H9 (cell line): ENCODE results near the gene CTPS1. TPM values are rescaled to one million over a fixed set of nuclear protein-coding genes. Genes with fewer than 3 reads are reported as not detected.
A peak's percentile ranks its signal among the peaks of the same experiment; 100 is the strongest.

ENCODE experiments used
- DNase-seq: peaks from one replicate; pipeline ENCODE4 v3.0.0-alpha.2; 2017
- H2AFZ ChIP-seq: one replicate; pipeline ENCODE4 v1.6.1; 2013; ENCODE audit warnings: mild to moderate bottlenecking, low read length, control low read depth, moderate library complexity
- H2AK5ac ChIP-seq: 2 replicates; pipeline ENCODE4 v1.6.1; 2013; ENCODE audit warnings: low read length, control low read depth, mixed read lengths; ENCODE audit not compliant: insufficient read length
- H2BK120ac ChIP-seq: one replicate; pipeline ENCODE4 v1.6.1; 2013; ENCODE audit warnings: low read depth, mild to moderate bottlenecking, low read length, control low read depth, inconsistent platforms; ENCODE audit not compliant: poor library complexity, severe bottlenecking
- H2BK12ac ChIP-seq: 2 replicates; pipeline ENCODE4 v1.6.1; 2013; ENCODE audit warnings: low read length, control low read depth, mixed read lengths, low read depth; ENCODE audit not compliant: insufficient read length
- H2BK15ac ChIP-seq: 2 replicates; pipeline ENCODE4 v1.6.1; 2013; ENCODE audit warnings: low read depth, low read length, control low read depth
- H2BK20ac ChIP-seq: one replicate; pipeline ENCODE4 v1.6.1; 2013; ENCODE audit warnings: low read depth, mild to moderate bottlenecking, low read length, control low read depth, inconsistent platforms; ENCODE audit not compliant: poor library complexity, severe bottlenecking
- H2BK5ac ChIP-seq: 2 replicates; pipeline ENCODE4 v1.6.1; 2013; ENCODE audit warnings: low read length, control low read depth, mixed read lengths; ENCODE audit not compliant: insufficient read length
- H3K14ac ChIP-seq: 2 replicates; pipeline ENCODE4 v1.6.1; 2013; ENCODE audit warnings: low read length, control low read depth; ENCODE audit not compliant: insufficient read depth
- H3K18ac ChIP-seq: 2 replicates; pipeline ENCODE4 v1.6.1; 2013; ENCODE audit warnings: low read depth, mild to moderate bottlenecking, mixed read lengths, low read length, control low read depth; ENCODE audit not compliant: insufficient read length
- H3K23ac ChIP-seq: 2 replicates; pipeline ENCODE4 v1.6.1; 2013; ENCODE audit warnings: low read length, control low read depth, mixed read lengths, low read depth; ENCODE audit not compliant: insufficient read length
- H3K23me2 ChIP-seq: 2 replicates; pipeline ENCODE4 v1.6.1; 2013; ENCODE audit warnings: low read depth, mild to moderate bottlenecking, mixed read lengths, low read length, control low read depth; ENCODE audit not compliant: insufficient read length, poor library complexity, severe bottlenecking
- H3K27ac ChIP-seq: 2 replicates; pipeline ENCODE4 v1.5.1; 2013; ENCODE audit warnings: low read length, control low read depth, mixed read lengths, low read depth; ENCODE audit not compliant: insufficient read length
- H3K27me3 ChIP-seq: 2 replicates; pipeline ENCODE4 v1.6.1; 2013; ENCODE audit warnings: low read length, control low read depth, inconsistent platforms; ENCODE audit not compliant: insufficient read depth
- H3K4ac ChIP-seq: 2 replicates; pipeline ENCODE4 v1.6.1; 2013; ENCODE audit warnings: low read depth, mild to moderate bottlenecking, control low read depth, inconsistent platforms, low read length, moderate library complexity
- H3K4me1 ChIP-seq: 2 replicates; pipeline ENCODE4 v1.6.1; 2013; ENCODE audit warnings: low read length, control low read depth, inconsistent platforms; ENCODE audit not compliant: insufficient read depth
- H3K4me2 ChIP-seq: 2 replicates; pipeline ENCODE4 v1.6.1; 2013; ENCODE audit warnings: low read length, control low read depth, mixed read lengths; ENCODE audit not compliant: insufficient read length, insufficient read depth
- H3K56ac ChIP-seq: 2 replicates; pipeline ENCODE4 v1.6.1; 2013; ENCODE audit warnings: low read depth, mild to moderate bottlenecking, mixed read lengths, low read length, control low read depth; ENCODE audit not compliant: insufficient read length
- H3K79me1 ChIP-seq: 2 replicates; pipeline ENCODE4 v1.6.1; 2013; ENCODE audit warnings: low read depth, mild to moderate bottlenecking, moderate library complexity, low read length, control low read depth, inconsistent platforms; ENCODE audit not compliant: insufficient read depth, poor library complexity, severe bottlenecking
- H3K79me2 ChIP-seq: 2 replicates; pipeline ENCODE4 v1.6.1; 2013; ENCODE audit warnings: low read length, control low read depth, inconsistent platforms; ENCODE audit not compliant: insufficient read depth
- H3K9ac ChIP-seq: 2 replicates; pipeline ENCODE4 v1.6.1; 2013; ENCODE audit warnings: low read length, control low read depth, mixed read lengths; ENCODE audit not compliant: insufficient read length; ENCODE audit errors: extremely low read depth
- H3K9me3 ChIP-seq: one replicate; pipeline ENCODE4 v1.6.1; 2013; ENCODE audit warnings: low read depth, low read length, inconsistent platforms; ENCODE audit not compliant: control insufficient read depth
- H3T11ph ChIP-seq: one replicate; pipeline ENCODE4 v1.6.1; 2013; ENCODE audit warnings: mild to moderate bottlenecking, low read length, control low read depth, inconsistent platforms
- H4K20me1 ChIP-seq: one replicate; pipeline ENCODE4 v1.6.1; 2013; ENCODE audit not compliant: control insufficient read depth, insufficient read length, insufficient read depth
- H4K5ac ChIP-seq: 2 replicates; pipeline ENCODE4 v1.6.1; 2013; ENCODE audit warnings: low read depth, mild to moderate bottlenecking, mixed read lengths, low read length, control low read depth; ENCODE audit not compliant: insufficient read length
- H4K8ac ChIP-seq: replicated peaks from 2 replicates; pipeline ENCODE4 v1.6.1; 2013; ENCODE audit warnings: low read length, control low read depth, mixed read lengths, low read depth; ENCODE audit not compliant: insufficient read length
- H4K91ac ChIP-seq: 2 replicates; pipeline ENCODE4 v1.6.1; 2013; ENCODE audit warnings: low read depth, mild to moderate bottlenecking, moderate library complexity, mixed read lengths, low read length, control low read depth; ENCODE audit not compliant: insufficient read length
- H3K27ac Mint-ChIP-seq, 3 experiments: 2 replicates in 2 of 3; 3 replicates in 1 of 3; pipeline ENCODE4 v1.8.0; 2020 to 2021; ENCODE audit warnings: mixed read lengths in 3 of 3, mild to moderate bottlenecking in 1 of 3, moderate library complexity in 1 of 3
- H3K27me3 Mint-ChIP-seq: 2 replicates; pipeline ENCODE4 v1.8.0; 2021; ENCODE audit warnings: low read depth, mild to moderate bottlenecking, moderate library complexity, mixed read lengths
- H3K36me3 Mint-ChIP-seq, 3 experiments: 2 replicates in 2 of 3; 3 replicates in 1 of 3; pipeline ENCODE4 v1.8.0; 2020 to 2021; ENCODE audit warnings: low read depth in 3 of 3, mixed read lengths in 3 of 3; ENCODE audit not compliant: insufficient read depth in 1 of 3
- H3K4me1 Mint-ChIP-seq, 2 experiments: 2 replicates each; pipeline ENCODE4 v1.8.0; 2020; ENCODE audit warnings: mixed read lengths in 2 of 2
- H3K4me3 Mint-ChIP-seq, 2 experiments: 2 replicates in 1 of 2; 3 replicates in 1 of 2; pipeline ENCODE4 v1.8.0; 2020 to 2021; ENCODE audit warnings: mild to moderate bottlenecking in 2 of 2, mixed read lengths in 2 of 2, moderate library complexity in 1 of 2
- H3K9me3 Mint-ChIP-seq, 2 experiments: 2 replicates in 1 of 2; 3 replicates in 1 of 2; pipeline ENCODE4 v1.8.0; 2020; ENCODE audit warnings: mild to moderate bottlenecking in 2 of 2, mixed read lengths in 2 of 2, moderate library complexity in 1 of 2
- WGBS: extraction: QIAGEN DNeasy Blood & Tissue Kit; methylation state at CpG from one replicate; pipeline ENCODE4 v1.1.7; 2013; ENCODE audit warnings: missing lambda C conversion rate, low lambda C conversion rate, mixed read lengths; ENCODE audit not compliant: insufficient read length; ENCODE audit errors: extremely low coverage; 5-methylcytosine and 5-hydroxymethylcytosine counted together
- total RNA-seq: library from RNA; stranded (reverse); gene quantifications from 2 replicates; pipeline ENCODE4 v1.2.1, GENCODE V29; 2021
- TF ChIP-seq, protein P1 (sequence below): fragments of 200-600 bp; sonication (generic); conservative IDR thresholded peaks from 3 replicates; pipeline ENCODE4 v1.8.0; 2021; ENCODE audit warnings: antibody characterized with exemption, mild to moderate bottlenecking

Gene CTPS1
- total RNA-seq, 1 experiment from 2014 or later = 105 TPM

DNA sequence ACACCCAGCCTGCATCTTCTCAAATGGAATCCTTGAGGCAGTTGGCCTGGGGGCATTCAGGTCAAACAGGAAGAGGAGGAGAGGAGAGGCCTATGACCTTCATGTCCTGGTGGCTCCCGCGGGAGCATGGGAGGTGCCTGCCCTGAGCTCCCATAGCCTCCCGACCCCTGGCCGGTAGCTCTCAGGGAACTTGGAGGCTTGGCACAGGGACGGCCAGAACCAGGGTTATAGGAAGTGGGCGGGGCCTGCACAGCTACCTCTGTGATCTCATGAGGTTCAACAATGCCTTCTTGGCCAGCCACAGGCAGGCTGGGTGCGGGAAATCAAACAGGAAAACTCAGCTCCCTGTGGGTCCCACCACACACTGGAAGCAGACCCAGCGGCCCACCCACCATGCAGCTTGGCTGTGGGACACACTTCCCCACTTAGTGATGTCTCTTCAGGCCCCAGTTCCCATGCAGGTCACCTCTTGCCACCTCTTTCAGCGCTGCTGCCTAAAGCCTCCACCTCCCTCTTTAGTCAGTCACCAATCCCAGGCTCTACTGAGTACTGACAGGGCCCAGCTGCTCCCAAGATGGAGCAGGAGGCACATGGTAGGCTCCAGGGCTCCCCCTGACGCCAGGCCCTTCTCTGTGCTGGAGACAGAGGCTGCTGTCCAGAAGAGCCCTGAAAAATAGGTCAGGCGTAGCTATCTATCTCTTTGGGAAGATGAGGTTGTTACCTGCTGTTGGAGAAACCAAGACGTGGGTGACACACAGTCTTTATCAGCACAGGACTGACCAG lies 42.2 kb downstream of the CTPS1 start, which contains the start of gene SLFNL1:
Gene SLFNL1 (minus strand): TSS at position 200 of the 783 bp plus-strand sequence. CDS start 1,065 bp downstream, outside the sequence.
- Mint-ChIP-seq H3K4me3 (no peak within 1 kb of the TSS), H3K27me3 (peaks cover 23% of the 10 kb centered on the region), H3K36me3 (peaks cover 2 to 28% (median 25%) of the 10 kb centered on the region in 3 experiments; a peak in 6 of 7 replicates), H3K9me3 (no peaks in the 10 kb centered on the region), H3K27ac (peak within 1 kb of the TSS in 1 of 3 experiments; percentile 75; a peak in 2 of 7 replicates), H3K4me1 (peaks cover 12 to 16% of the 10 kb centered on the region in 2 experiments)
- no peak within 1 kb of the TSS for H3K14ac ChIP-seq
- no peak within 1 kb of the TSS for H4K5ac ChIP-seq
- DNase-seq = peak; percentile 74
- H3K9ac ChIP-seq = no peak within 1 kb of the TSS
- H3K27me3 ChIP-seq = no peaks in the 10 kb centered on the region
- no peaks in the 10 kb centered on the region for H3K4me1 ChIP-seq
- no peaks in the 10 kb centered on the region for H4K20me1 ChIP-seq
- no peak within 1 kb of the TSS for H4K91ac ChIP-seq
- no peaks in the 10 kb centered on the region for H3K23me2 ChIP-seq
- H2BK120ac ChIP-seq = no peak within 1 kb of the TSS
- no peak within 1 kb of the TSS for H3K4me2 ChIP-seq
- no peak within 1 kb of the TSS for H2BK15ac ChIP-seq
- H3K18ac ChIP-seq = no peak within 1 kb of the TSS
- H3K4ac ChIP-seq = no peak within 1 kb of the TSS
- no peaks in the 10 kb centered on the region for H3K79me2 ChIP-seq
- no peak within 1 kb of the TSS for H2AFZ ChIP-seq
- H2BK5ac ChIP-seq = no peak within 1 kb of the TSS
- H2BK12ac ChIP-seq = no peak within 1 kb of the TSS
- H3K23ac ChIP-seq = no peak within 1 kb of the TSS
- no peak within 1 kb of the TSS for H3T11ph ChIP-seq
- no peak within 1 kb of the TSS for H2BK20ac ChIP-seq
- H3K9me3 ChIP-seq = no peaks in the 10 kb centered on the region
- no peak within 1 kb of the TSS for H3K27ac ChIP-seq
- no peak within 1 kb of the TSS for H2AK5ac ChIP-seq
- TF ChIP-seq, protein P1, sequence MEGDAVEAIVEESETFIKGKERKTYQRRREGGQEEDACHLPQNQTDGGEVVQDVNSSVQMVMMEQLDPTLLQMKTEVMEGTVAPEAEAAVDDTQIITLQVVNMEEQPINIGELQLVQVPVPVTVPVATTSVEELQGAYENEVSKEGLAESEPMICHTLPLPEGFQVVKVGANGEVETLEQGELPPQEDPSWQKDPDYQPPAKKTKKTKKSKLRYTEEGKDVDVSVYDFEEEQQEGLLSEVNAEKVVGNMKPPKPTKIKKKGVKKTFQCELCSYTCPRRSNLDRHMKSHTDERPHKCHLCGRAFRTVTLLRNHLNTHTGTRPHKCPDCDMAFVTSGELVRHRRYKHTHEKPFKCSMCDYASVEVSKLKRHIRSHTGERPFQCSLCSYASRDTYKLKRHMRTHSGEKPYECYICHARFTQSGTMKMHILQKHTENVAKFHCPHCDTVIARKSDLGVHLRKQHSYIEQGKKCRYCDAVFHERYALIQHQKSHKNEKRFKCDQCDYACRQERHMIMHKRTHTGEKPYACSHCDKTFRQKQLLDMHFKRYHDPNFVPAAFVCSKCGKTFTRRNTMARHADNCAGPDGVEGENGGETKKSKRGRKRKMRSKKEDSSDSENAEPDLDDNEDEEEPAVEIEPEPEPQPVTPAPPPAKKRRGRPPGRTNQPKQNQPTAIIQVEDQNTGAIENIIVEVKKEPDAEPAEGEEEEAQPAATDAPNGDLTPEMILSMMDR = peak; percentile 43; the same call in 2 of the 3 replicates
- no peak within 1 kb of the TSS for H3K56ac ChIP-seq
- no CpG with 5 or more reads among the region's 12 CpGs for WGBS
- H4K8ac ChIP-seq = no peak within 1 kb of the TSS
- no peaks in the 10 kb centered on the region for H3K79me1 ChIP-seq
